Measurements from ENCODE around the gene FYN.

- TF ChIP-seq POLR2A (IDR thresholded peaks at IDR 0.05) (no peak), CTCF (IDR thresholded peaks at IDR 0.05) (no peak)
Observed at GRCh38 chr6:111660531-111660930, 212.7 kb downstream of the FYN start.
